Measurements from ENCODE around the gene HP1BP3. TPM values are rescaled to one million over a fixed set of nuclear protein-coding genes. Genes with fewer than 3 reads are reported as not detected.
A peak's percentile ranks its signal among the peaks of the same experiment; 100 is the strongest.

HP1BP3 gene
- polyA plus RNA-seq, 1 donor from 2014 or later = 389 TPM

GRCh38 chr1:20706841-20707240, 80.3 kb downstream of the HP1BP3 start:
- Histone ChIP-seq H3K9me3 (ENCODE audit: low read length) (no peaks in the 10 kb centered on the region), H3F3A (ENCODE audit: insufficient read depth, low read length, poor library complexity, severe bottlenecking) (no peaks in the 10 kb centered on the region), H3K79me2 (replicated peaks; ENCODE audit: insufficient read depth, low read length) (no peaks in the 10 kb centered on the region), H3K4me2 (ENCODE audit: low read length) (no peak overlapping the region), H2AFZ (ENCODE audit: low read depth, low read length) (no peak overlapping the region), H3K4me3 (ENCODE audit: low read length) (no peak overlapping the region), H3K9me2 (ENCODE audit: insufficient read depth, low read length) (no peaks in the 10 kb centered on the region), H3K27me3 (ENCODE audit: insufficient read depth, low read depth, low read length) (no peaks in the 10 kb centered on the region), H3K9ac (ENCODE audit: low read length) (no peak overlapping the region), H4K20me1 (ENCODE audit: insufficient read depth) (no peaks in the 10 kb centered on the region), H3K36me3 (ENCODE audit: insufficient read depth, low read length) (no peaks in the 10 kb centered on the region), H3K27ac (ENCODE audit: low read length) (no peak overlapping the region)
- TF ChIP-seq SMC3 (conservative IDR thresholded peaks at IDR 0.05; ENCODE audit: poor library complexity) (no peak), POLR2AphosphoS5 (IDR thresholded peaks at IDR 0.05) (no peak), TAF1 (IDR thresholded peaks at IDR 0.05; ENCODE audit: low read depth) (no peak), EZH2 (IDR thresholded peaks at IDR 0.05; ENCODE audit: borderline replicate concordance, insufficient read depth, low read length, poor library complexity, severe bottlenecking) (no peak), EP300 (conservative IDR thresholded peaks at IDR 0.05; ENCODE audit: poor library complexity, severe bottlenecking) (no peak), REST (IDR thresholded peaks at IDR 0.05; ENCODE audit: borderline replicate concordance) (no peak), MXI1 (conservative IDR thresholded peaks at IDR 0.05; ENCODE audit: poor library complexity, severe bottlenecking) (no peak), CTCF (IDR thresholded peaks at IDR 0.05; ENCODE audit: poor library complexity, severe bottlenecking) (no peak), RAD21 (conservative IDR thresholded peaks at IDR 0.05) (no peak)

- H3K27ac ChIP-seq (ENCODE audit: low read length) = peak overlapping the region; percentile 52
- no peak overlapping the region for H3K4me2 ChIP-seq (ENCODE audit: low read length)
- no peaks in the 10 kb centered on the region for H3K36me3 ChIP-seq (ENCODE audit: insufficient read depth, low read length)
- TF ChIP-seq EP300 (conservative IDR thresholded peaks at IDR 0.05; ENCODE audit: poor library complexity, severe bottlenecking) = no peak
- TF ChIP-seq REST (IDR thresholded peaks at IDR 0.05; ENCODE audit: borderline replicate concordance) = no peak
- peak; percentile 25 for TF ChIP-seq POLR2AphosphoS5 (IDR thresholded peaks at IDR 0.05)
- TF ChIP-seq RAD21 (conservative IDR thresholded peaks at IDR 0.05) = no peak
- no peak for TF ChIP-seq SMC3 (conservative IDR thresholded peaks at IDR 0.05; ENCODE audit: poor library complexity)
- no peak for TF ChIP-seq TAF1 (IDR thresholded peaks at IDR 0.05; ENCODE audit: low read depth)
- no peak for TF ChIP-seq EZH2 (IDR thresholded peaks at IDR 0.05; ENCODE audit: borderline replicate concordance, insufficient read depth, low read length, poor library complexity, severe bottlenecking)
- TF ChIP-seq MXI1 (conservative IDR thresholded peaks at IDR 0.05; ENCODE audit: poor library complexity, severe bottlenecking) = no peak
- no peaks in the 10 kb centered on the region for H3K9me2 ChIP-seq (ENCODE audit: insufficient read depth, low read length)
- no peaks in the 10 kb centered on the region for H3K79me2 ChIP-seq (replicated peaks; ENCODE audit: insufficient read depth, low read length)
- H3F3A ChIP-seq (ENCODE audit: insufficient read depth, low read length, poor library complexity, severe bottlenecking) = no peaks in the 10 kb centered on the region
- H3K9me3 ChIP-seq (ENCODE audit: low read length) = no peaks in the 10 kb centered on the region
- no peaks in the 10 kb centered on the region for H4K20me1 ChIP-seq (ENCODE audit: insufficient read depth)
- peak overlapping the region; percentile 12 for H3K9ac ChIP-seq (ENCODE audit: low read length)
- peak overlapping the region; percentile 21 for H2AFZ ChIP-seq (ENCODE audit: low read depth, low read length)
- no peaks in the 10 kb centered on the region for H3K27me3 ChIP-seq (ENCODE audit: insufficient read depth, low read depth, low read length)
- no peak overlapping the region for H3K4me3 ChIP-seq (ENCODE audit: low read length)
Observed at GRCh38 chr1:20705203-20705755, 81.8 kb downstream of the HP1BP3 start.
